Measurements from ENCODE around the gene NDUFV3. TPM values are rescaled to one million over a fixed set of nuclear protein-coding genes. Genes with fewer than 3 reads are reported as not detected.

NDUFV3 gene
- total and polyA plus RNA-seq, 2 donors: 19.8 to 23.9 TPM

DNA sequence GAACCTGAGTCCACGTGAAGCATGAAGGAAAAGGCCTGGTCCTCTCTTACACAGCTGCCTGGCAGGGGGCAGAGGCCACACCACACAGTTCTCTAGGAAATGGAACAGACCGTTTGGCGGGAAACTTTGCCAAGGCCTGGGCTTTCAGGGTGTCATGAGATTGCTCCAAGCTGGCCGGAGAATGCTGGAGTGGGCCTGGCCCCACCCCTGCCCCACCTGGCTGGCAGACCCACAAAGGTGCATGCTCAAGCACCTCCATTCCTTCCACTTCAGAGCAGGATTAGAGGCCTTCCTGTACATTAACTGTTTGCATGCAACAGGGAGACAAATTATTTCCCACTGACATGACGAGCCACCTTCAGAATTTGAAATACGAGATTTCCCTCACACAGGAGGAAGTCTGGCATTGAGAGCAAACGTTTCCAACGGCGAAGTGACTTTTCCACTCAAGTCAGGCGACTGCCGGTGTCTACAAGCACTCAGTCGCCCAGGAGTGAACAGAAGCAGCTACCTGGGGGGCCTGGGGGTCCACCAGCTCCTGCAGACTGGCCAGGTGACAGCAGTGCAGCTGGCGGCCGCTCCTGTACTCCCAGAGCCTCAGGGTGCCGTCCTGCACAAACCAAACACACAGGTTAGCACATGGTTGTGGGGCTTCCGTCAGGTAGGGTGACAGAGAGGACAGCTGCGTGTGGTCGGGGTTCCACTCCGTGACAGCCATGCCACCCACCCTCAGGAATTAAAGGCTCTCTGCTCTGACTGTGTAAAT is 37.8 kb upstream of the NDUFV3 start:
- WGBS: 96% methylated on average over 19 of the region's 19 CpGs
- DNase-seq (ENCODE audit: low read depth in 6 of 9, low spot score in 9 of 9): no peak
- H3K36me3 ChIP-seq (ENCODE audit: control insufficient read depth in 2 of 2, insufficient read depth in 2 of 2, low read length in 1 of 2): peaks cover 85 to 94% of the 10 kb centered on the region in 2 donors

DNA sequence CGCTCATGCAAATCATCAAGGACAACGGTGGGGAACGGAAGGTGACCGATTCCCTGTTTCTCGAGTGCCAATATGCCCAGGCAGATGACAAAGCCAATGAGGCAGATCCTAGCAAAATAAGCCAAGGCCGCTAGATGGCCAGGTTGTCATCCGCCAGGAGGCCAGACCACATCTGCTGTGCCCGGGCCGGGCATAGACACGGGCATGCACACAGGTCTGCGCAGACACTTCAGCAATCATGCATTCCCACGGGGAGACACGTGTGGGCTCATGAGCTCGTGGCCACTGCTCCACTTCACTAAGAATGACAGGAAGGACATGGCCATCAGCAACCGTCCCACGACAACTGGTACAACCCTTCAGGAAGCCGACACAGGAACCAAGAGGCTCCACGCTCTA is 37.2 kb upstream of the NDUFV3 start:
- H3K9me3 ChIP-seq (ENCODE audit: control insufficient read depth in 2 of 2, insufficient read depth in 1 of 2, low read length in 1 of 2): no peaks in the 10 kb centered on the region
- 90% methylated on average over 18 of the region's 18 CpGs for whole genome bisulfite sequencing

More for the DNA sequence above, 37.8 kb upstream of the NDUFV3 start:
- no peak overlapping the region for H3K27ac ChIP-seq (ENCODE audit: low read depth in 1 of 2, low read length in 1 of 2)
- H3K9me3 ChIP-seq (ENCODE audit: control insufficient read depth in 2 of 2, insufficient read depth in 1 of 2, low read length in 1 of 2): no peaks in the 10 kb centered on the region
- no peak overlapping the region for H3K4me3 ChIP-seq (ENCODE audit: low read length in 2 of 2)
- H3K4me1 ChIP-seq (ENCODE audit: control insufficient read depth in 2 of 2, insufficient read depth in 2 of 2, low read length in 2 of 2): no peaks in the 10 kb centered on the region
- no peaks in the 10 kb centered on the region for H3K27me3 ChIP-seq (ENCODE audit: control insufficient read depth in 2 of 2, insufficient read depth in 1 of 2, low read length in 1 of 2)

DNA sequence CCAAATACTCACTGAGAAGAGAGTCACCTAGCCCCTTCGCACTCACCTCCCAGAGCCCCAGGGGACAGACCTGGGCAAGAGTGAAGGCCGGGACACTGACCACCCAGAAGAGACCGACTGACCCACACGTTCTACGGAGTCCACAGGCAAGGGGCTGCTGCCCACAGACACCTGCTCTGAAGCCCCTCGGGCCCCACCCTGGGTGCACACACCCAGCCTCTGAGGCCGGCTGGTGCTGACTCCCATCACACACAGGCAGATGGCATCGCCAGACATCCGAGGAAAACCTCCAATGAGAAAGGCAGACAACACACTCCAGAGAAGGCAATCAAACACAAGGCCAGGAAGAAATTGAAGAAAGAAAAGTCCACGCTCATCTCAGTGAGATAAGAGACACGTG is 35.9 kb upstream of the NDUFV3 start:
- WGBS: 97% methylated on average over 11 of the region's 11 CpGs
- Histone ChIP-seq H3K9me3 (ENCODE audit: control insufficient read depth in 2 of 2, insufficient read depth in 1 of 2, low read length in 1 of 2) (no peaks in the 10 kb centered on the region), H3K27ac (ENCODE audit: low read depth in 1 of 2, low read length in 1 of 2) (no peak overlapping the region), H3K4me1 (ENCODE audit: control insufficient read depth in 2 of 2, insufficient read depth in 2 of 2, low read length in 2 of 2) (no peaks in the 10 kb centered on the region), H3K27me3 (ENCODE audit: control insufficient read depth in 2 of 2, insufficient read depth in 1 of 2, low read length in 1 of 2) (no peaks in the 10 kb centered on the region), H3K4me3 (ENCODE audit: low read length in 2 of 2) (no peak overlapping the region), H3K36me3 (ENCODE audit: control insufficient read depth in 2 of 2, insufficient read depth in 2 of 2, low read length in 1 of 2) (peaks cover 82 to 89% of the 10 kb centered on the region in 2 donors)
- no peak for DNase-seq (ENCODE audit: low read depth in 6 of 9, low spot score in 9 of 9)

More for the DNA sequence above, 37.2 kb upstream of the NDUFV3 start:
- Histone ChIP-seq H3K36me3 (ENCODE audit: control insufficient read depth in 2 of 2, insufficient read depth in 2 of 2, low read length in 1 of 2) (peaks cover 85 to 92% of the 10 kb centered on the region in 2 donors), H3K27ac (ENCODE audit: low read depth in 1 of 2, low read length in 1 of 2) (no peak overlapping the region), H3K27me3 (ENCODE audit: control insufficient read depth in 2 of 2, insufficient read depth in 1 of 2, low read length in 1 of 2) (no peaks in the 10 kb centered on the region), H3K4me1 (ENCODE audit: control insufficient read depth in 2 of 2, insufficient read depth in 2 of 2, low read length in 2 of 2) (no peaks in the 10 kb centered on the region), H3K4me3 (ENCODE audit: low read length in 2 of 2) (no peak overlapping the region)
- DNase-seq (ENCODE audit: low read depth in 6 of 9, low spot score in 9 of 9): no peak

DNA sequence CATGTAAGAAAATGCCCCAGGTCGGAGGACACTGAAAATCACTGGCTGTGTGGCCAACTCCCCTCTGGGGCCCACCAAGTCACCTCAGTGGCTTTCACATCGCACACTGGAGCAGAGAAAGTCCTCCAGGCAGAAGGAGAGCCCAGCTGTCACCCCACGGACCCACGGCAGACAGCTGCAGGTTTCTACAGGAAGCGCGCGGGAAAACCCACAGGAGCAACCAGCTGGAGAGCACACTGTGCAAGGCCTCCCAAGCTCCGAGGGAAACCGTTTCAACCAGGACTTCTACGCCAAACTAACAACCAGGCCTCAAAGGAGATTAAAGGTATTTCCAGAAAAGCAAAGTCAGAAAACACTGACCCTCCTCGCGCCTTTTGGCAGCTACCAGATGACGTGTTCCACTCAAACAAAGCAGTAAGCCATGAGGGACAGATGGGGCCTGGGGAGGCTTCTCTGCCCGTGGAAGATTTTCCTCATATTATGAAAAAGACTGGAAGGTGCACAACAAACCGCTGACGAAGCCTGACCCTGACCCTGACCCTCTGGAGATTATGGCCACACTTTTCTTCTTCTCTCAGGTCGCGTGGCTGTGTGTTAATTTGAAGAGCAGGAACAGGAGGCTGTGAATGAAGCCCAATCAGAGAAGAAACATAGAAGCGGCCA is 34.8 kb upstream of the NDUFV3 start:
- Histone ChIP-seq H3K9me3 (ENCODE audit: control insufficient read depth in 2 of 2, insufficient read depth in 1 of 2, low read length in 1 of 2) (no peaks in the 10 kb centered on the region), H3K27me3 (ENCODE audit: control insufficient read depth in 2 of 2, insufficient read depth in 1 of 2, low read length in 1 of 2) (no peaks in the 10 kb centered on the region), H3K4me1 (ENCODE audit: control insufficient read depth in 2 of 2, insufficient read depth in 2 of 2, low read length in 2 of 2) (no peaks in the 10 kb centered on the region), H3K27ac (ENCODE audit: low read depth in 1 of 2, low read length in 1 of 2) (no peak overlapping the region), H3K4me3 (ENCODE audit: low read length in 2 of 2) (no peak overlapping the region), H3K36me3 (ENCODE audit: control insufficient read depth in 2 of 2, insufficient read depth in 2 of 2, low read length in 1 of 2) (peaks cover 84 to 91% of the 10 kb centered on the region in 2 donors)
- 85% methylated on average over 19 of the region's 19 CpGs for WGBS
- no peak for DNase-seq (ENCODE audit: low read depth in 6 of 9, low spot score in 9 of 9)

DNA sequence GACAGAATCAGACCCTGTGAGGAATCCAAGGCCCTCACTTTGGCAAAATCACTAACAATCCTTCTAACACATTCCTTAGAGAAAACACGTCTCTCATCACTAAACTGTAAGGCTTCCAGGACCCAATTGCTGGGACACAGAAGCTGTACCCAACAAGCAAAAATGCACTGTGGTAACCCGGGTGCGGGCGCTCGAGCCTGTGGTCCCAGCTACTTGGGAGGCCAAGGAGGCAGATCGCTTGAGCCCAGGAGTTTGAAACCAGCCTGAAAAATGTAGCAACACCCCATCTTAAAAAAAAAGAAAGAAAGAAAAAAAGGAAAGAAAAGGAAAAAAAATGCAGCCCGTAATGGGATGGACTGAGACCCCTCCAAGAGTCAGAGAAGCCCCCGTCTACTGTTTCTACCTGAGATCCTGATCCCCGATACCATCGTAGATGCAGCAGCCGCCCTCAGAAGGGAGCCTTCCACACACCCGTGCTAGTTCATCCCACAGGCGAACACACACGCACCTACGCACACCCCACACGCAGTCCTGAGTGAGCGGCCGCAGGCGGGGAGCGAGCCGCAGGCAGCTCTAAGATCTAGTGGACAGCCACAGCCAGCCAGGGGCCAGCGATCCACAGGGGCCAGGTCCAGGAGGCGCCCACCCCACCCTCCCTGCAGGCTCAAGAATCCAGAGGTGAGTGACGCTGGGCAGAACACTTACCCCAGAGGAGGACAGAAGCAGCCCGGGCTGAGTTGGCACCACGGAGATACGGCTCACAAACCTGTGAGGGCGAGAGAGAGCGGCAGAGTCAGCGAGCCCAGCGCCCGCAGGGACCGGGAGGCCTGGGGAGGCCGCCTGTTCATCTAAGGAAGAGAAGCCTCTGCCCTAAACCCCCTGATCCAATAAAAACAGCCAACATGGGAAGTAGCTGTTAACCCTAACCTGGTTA is 33.9 kb upstream of the NDUFV3 start:
- Histone ChIP-seq H3K27me3 (ENCODE audit: control insufficient read depth in 2 of 2, insufficient read depth in 1 of 2, low read length in 1 of 2) (no peaks in the 10 kb centered on the region), H3K4me3 (ENCODE audit: low read length in 2 of 2) (no peak overlapping the region), H3K36me3 (ENCODE audit: control insufficient read depth in 2 of 2, insufficient read depth in 2 of 2, low read length in 1 of 2) (peaks cover 77 to 86% of the 10 kb centered on the region in 2 donors), H3K4me1 (ENCODE audit: control insufficient read depth in 2 of 2, insufficient read depth in 2 of 2, low read length in 2 of 2) (no peaks in the 10 kb centered on the region), H3K9me3 (ENCODE audit: control insufficient read depth in 2 of 2, insufficient read depth in 1 of 2, low read length in 1 of 2) (no peaks in the 10 kb centered on the region), H3K27ac (ENCODE audit: low read depth in 1 of 2, low read length in 1 of 2) (no peak overlapping the region)
- no peak for DNase-seq (ENCODE audit: low read depth in 6 of 9, low spot score in 9 of 9)
- 96% methylated on average over 34 of the region's 34 CpGs for WGBS

DNA sequence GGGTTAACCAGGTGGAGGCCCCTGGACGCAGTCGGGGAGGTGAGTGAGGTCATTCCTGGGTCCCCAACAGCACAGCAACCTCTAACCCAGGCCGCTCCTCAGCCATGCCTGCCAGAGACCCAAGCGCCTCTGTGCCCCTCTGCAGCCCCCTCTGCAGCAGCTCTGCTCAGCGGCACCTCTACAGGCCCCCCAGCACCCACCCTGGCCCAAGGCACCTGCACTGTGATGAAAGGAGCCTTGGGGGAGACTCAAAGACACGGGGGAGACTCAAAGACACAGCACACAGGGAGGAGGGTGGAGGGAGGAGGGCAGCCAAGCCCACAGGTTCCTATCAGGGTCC is 33.2 kb upstream of the NDUFV3 start:
- Histone ChIP-seq H3K27ac (ENCODE audit: low read depth in 1 of 2, low read length in 1 of 2) (no peak overlapping the region), H3K36me3 (ENCODE audit: control insufficient read depth in 2 of 2, insufficient read depth in 2 of 2, low read length in 1 of 2) (peaks cover 76 to 86% of the 10 kb centered on the region in 2 donors), H3K27me3 (ENCODE audit: control insufficient read depth in 2 of 2, insufficient read depth in 1 of 2, low read length in 1 of 2) (no peaks in the 10 kb centered on the region), H3K4me3 (ENCODE audit: low read length in 2 of 2) (no peak overlapping the region), H3K4me1 (ENCODE audit: control insufficient read depth in 2 of 2, insufficient read depth in 2 of 2, low read length in 2 of 2) (no peaks in the 10 kb centered on the region), H3K9me3 (ENCODE audit: control insufficient read depth in 2 of 2, insufficient read depth in 1 of 2, low read length in 1 of 2) (no peaks in the 10 kb centered on the region)
- WGBS: 98% methylated on average over 6 of the region's 6 CpGs
- DNase-seq (ENCODE audit: low read depth in 6 of 9, low spot score in 9 of 9): no peak

DNA sequence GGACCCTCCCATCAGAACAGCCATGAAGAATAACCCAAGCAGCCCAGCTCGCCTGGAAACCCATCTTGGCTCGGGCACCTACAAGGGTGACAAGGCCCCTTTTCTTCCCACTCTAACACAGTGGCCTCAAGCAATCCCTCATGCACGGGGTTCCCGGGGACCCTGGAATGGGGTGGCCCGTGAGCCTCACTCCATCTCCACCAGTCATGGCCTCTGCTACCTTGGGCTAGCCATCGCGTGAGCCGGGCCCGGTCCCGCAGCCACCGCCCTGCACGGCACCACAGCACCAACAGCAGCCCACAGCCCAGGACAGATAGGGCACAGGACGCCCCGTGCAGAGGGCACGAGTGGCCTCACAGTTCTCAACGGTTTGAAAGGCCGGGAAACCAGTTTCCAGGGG is 32.8 kb upstream of the NDUFV3 start:
- Histone ChIP-seq H3K27ac (ENCODE audit: low read depth in 1 of 2, low read length in 1 of 2) (no peak overlapping the region), H3K4me3 (ENCODE audit: low read length in 2 of 2) (no peak overlapping the region), H3K4me1 (ENCODE audit: control insufficient read depth in 2 of 2, insufficient read depth in 2 of 2, low read length in 2 of 2) (no peaks in the 10 kb centered on the region), H3K36me3 (ENCODE audit: control insufficient read depth in 2 of 2, insufficient read depth in 2 of 2, low read length in 1 of 2) (peaks cover 72 to 85% of the 10 kb centered on the region in 2 donors), H3K9me3 (ENCODE audit: control insufficient read depth in 2 of 2, insufficient read depth in 1 of 2, low read length in 1 of 2) (no peaks in the 10 kb centered on the region), H3K27me3 (ENCODE audit: control insufficient read depth in 2 of 2, insufficient read depth in 1 of 2, low read length in 1 of 2) (no peaks in the 10 kb centered on the region)
- no peak for DNase-seq (ENCODE audit: low read depth in 6 of 9, low spot score in 9 of 9)
- 96% methylated on average over 17 of the region's 17 CpGs for WGBS

DNA sequence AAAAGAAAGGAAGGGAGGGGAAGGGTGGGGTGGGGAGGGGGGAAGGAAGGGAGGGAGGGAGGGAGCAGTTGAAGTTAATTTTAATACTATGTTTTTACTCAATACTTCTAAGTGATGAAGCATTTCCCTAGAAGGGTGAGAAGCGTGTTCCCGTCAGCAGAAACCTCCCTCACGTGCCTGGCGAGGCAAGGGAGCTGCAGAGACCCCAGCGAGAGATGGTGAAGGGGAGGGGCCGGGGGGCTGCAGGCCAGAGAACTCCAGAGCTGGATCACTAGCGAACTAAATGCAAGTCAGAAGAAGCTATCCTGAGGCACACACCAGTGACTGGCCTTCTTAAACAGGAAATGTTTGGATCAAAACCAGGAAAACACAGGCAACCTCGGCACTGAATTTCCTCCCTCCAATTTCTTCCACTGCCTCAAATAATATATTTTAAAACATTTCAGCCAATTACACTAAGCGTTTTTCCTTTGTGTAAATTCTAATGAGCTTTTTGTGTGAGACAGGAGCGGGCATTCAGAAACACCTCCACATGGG is 31.7 kb upstream of the NDUFV3 start:
- peaks cover 65 to 80% of the 10 kb centered on the region in 2 donors for H3K36me3 ChIP-seq (ENCODE audit: control insufficient read depth in 2 of 2, insufficient read depth in 2 of 2, low read length in 1 of 2)
- H3K4me3 ChIP-seq (ENCODE audit: low read length in 2 of 2): no peak overlapping the region
- peaks cover 0 to 4% of the 10 kb centered on the region in 2 donors for H3K9me3 ChIP-seq (ENCODE audit: control insufficient read depth in 2 of 2, insufficient read depth in 1 of 2, low read length in 1 of 2)
- no peaks in the 10 kb centered on the region for H3K27me3 ChIP-seq (ENCODE audit: control insufficient read depth in 2 of 2, insufficient read depth in 1 of 2, low read length in 1 of 2)
- WGBS: 97% methylated on average over 10 of the region's 10 CpGs
- H3K4me1 ChIP-seq (ENCODE audit: control insufficient read depth in 2 of 2, insufficient read depth in 2 of 2, low read length in 2 of 2): no peaks in the 10 kb centered on the region
- no peak for DNase-seq (ENCODE audit: low read depth in 6 of 9, low spot score in 9 of 9)
- H3K27ac ChIP-seq (ENCODE audit: low read depth in 1 of 2, low read length in 1 of 2): no peak overlapping the region

All from thymus (tissue), 11 donors.